Naive thymus-derived CD4-positive, alpha-beta T cell (primary cell): Measurements from ENCODE around the gene RNASE8. TPM values are rescaled to one million over a fixed set of nuclear protein-coding genes. Genes with fewer than 3 reads are reported as not detected.

Experiments used
- ATAC-seq: fragments of 150-1000 bp; cut with Tn5 transposase; 2 replicates; pipeline ENCODE4 v1.10.0; 2021; ENCODE audit warnings: mild to moderate bottlenecking, moderate library complexity
- CTCF ChIA-PET: fragments of 350-600 bp; sonication (Branson Sonifier 250); formaldehyde crosslinking; loops from one replicate; lab custom pipeline; 2021; ENCODE audit warnings: antibody characterized with exemption; lab: Charles Lee
- POLR2A ChIA-PET: fragments of 350-600 bp; sonication (Branson Sonifier 250); formaldehyde crosslinking; loops from one replicate; lab custom pipeline; 2021; ENCODE audit warnings: antibody characterized with exemption, inconsistent platforms; lab: Charles Lee
- DNase-seq, 9 donors: peaks; one replicate each; pipeline versions ENCODE4 v3.0.0 to v3.0.0-alpha.2; 2020 to 2022; ENCODE audit warnings: mixed read lengths in 1 of 9
- H3K27ac ChIP-seq: one replicate; pipeline ENCODE4 v1.7.0; 2013; ENCODE audit warnings: mild to moderate bottlenecking, low read depth, low read length, moderate library complexity
- H3K27me3 ChIP-seq, 2 donors: one replicate each; pipeline ENCODE4 v1.7.0; 2013; ENCODE audit warnings: low read length in 2 of 2, mild to moderate bottlenecking in 2 of 2, moderate library complexity in 2 of 2; ENCODE audit not compliant: control insufficient read depth in 2 of 2, insufficient read depth in 2 of 2
- H3K36me3 ChIP-seq, 3 experiments: 1 replicate in 2 of 3; 2 replicates in 1 of 3; pipeline ENCODE4 v1.7.0; 2013; ENCODE audit warnings: low read length in 3 of 3, mild to moderate bottlenecking in 3 of 3, moderate library complexity in 1 of 3; ENCODE audit not compliant: insufficient read depth in 3 of 3, control insufficient read depth in 2 of 3
- H3K4me1 ChIP-seq, 2 donors: one replicate each; pipeline ENCODE4 v1.7.0; 2013; ENCODE audit warnings: low read length in 2 of 2, mild to moderate bottlenecking in 2 of 2, moderate library complexity in 1 of 2; ENCODE audit not compliant: control insufficient read depth in 2 of 2, insufficient read depth in 2 of 2
- H3K4me3 ChIP-seq: 2 replicates; pipeline ENCODE4 v1.7.0; 2013; ENCODE audit warnings: mild to moderate bottlenecking, low read length
- H3K9me3 ChIP-seq, 3 experiments: 1 replicate in 2 of 3; 2 replicates in 1 of 3; pipeline ENCODE4 v1.7.0; 2013; ENCODE audit warnings: low read length in 3 of 3; ENCODE audit not compliant: control insufficient read depth in 2 of 3
- H3K27ac Mint-ChIP-seq, 9 donors: one replicate each; pipeline ENCODE4 v1.8.0; 2020 to 2022; ENCODE audit warnings: mixed read lengths in 9 of 9, mild to moderate bottlenecking in 8 of 9, moderate library complexity in 5 of 9, inconsistent platforms in 2 of 9
- H3K27me3 Mint-ChIP-seq, 5 donors: one replicate each; pipeline ENCODE4 v1.8.0; 2021 to 2022; ENCODE audit warnings: mixed read lengths in 5 of 5, mild to moderate bottlenecking in 1 of 5
- H3K36me3 Mint-ChIP-seq, 5 donors: one replicate each; pipeline ENCODE4 v1.8.0; 2020 to 2022; ENCODE audit warnings: mixed read lengths in 5 of 5, mild to moderate bottlenecking in 3 of 5, inconsistent platforms in 1 of 5
- H3K4me1 Mint-ChIP-seq, 7 donors: one replicate each; pipeline ENCODE4 v1.8.0; 2020 to 2022; ENCODE audit warnings: mixed read lengths in 7 of 7, mild to moderate bottlenecking in 3 of 7, inconsistent platforms in 1 of 7
- H3K4me3 Mint-ChIP-seq, 10 donors: one replicate each; pipeline ENCODE4 v1.8.0; 2020 to 2022; ENCODE audit warnings: mild to moderate bottlenecking in 10 of 10, mixed read lengths in 10 of 10, moderate library complexity in 6 of 10, inconsistent platforms in 2 of 10
- H3K9me3 Mint-ChIP-seq, 11 donors: one replicate each; pipeline ENCODE4 v1.8.0; 2020 to 2022; ENCODE audit warnings: mixed read lengths in 11 of 11, mild to moderate bottlenecking in 4 of 11, inconsistent platforms in 1 of 11, moderate library complexity in 1 of 11
- intact Hi-C, 2 donors: fragments of 100-400 bp; cut with micrococcal nuclease; formaldehyde crosslinking; loops; one replicate each; pipeline ENCODE4 v1.15.1; 2023
- polyA plus RNA-seq, 2 donors: library from polyadenylated mRNA; unstranded; fragments of 300-500 nt; fragmentation: Illumina TruSeq; gene quantifications; one replicate each; pipeline ENCODE4 v1.2.3, GENCODE V29; 2021
- total RNA-seq, 6 experiments: library from RNA in 5 of 6; stranded (reverse) in 5 of 6; gene quantifications; 1 replicate in 5 of 6; 2 replicates in 1 of 6; pipeline ENCODE4 v1.2.3 and lab custom pipeline; 2021 to 2026

Gene RNASE8
- total and polyA plus RNA-seq, 7 experiments from 2014 or later, result not detected

DNA sequence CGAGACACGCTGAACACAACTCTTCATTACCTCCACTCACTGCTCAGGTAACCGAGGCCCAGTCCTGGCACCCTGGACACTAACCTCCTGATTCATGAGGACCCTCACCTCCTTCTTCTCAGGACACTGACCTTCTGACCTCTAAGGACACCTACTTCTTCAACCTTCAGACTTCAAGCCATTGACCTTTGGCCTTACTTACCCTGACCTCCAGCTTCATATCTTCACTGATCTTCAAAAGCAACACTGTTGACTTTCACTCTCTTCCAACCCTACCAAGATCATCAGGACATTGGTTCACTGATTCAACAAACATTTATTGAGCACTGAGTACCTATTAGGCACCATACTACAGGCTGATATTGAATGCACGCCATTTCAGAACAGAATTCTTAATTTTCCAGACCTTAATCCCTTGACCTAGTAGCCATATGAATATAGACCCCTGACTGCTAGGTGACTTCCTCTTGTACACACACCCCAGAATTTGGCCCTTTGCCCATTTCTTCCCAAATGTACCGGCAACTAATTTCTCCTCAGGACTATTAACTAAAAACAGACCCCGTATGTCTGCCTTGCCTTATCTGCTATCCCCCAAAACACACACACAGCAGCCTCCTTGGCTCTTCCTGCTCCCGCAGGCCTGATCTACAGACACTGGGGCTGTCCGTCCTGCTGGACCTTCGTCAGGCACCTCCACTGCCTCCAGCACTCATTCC, 18.3 kb downstream of the RNASE8 start:
- no peaks in the 10 kb centered on the region for H3K36me3 Mint-ChIP-seq
- no peak overlapping the region for H3K27ac ChIP-seq
- CTCF ChIA-PET, result no interaction called here
- H3K27me3 Mint-ChIP-seq, result peaks cover 19 to 35% (median 25%) of the 10 kb centered on the region in 5 donors
- intact Hi-C loops, result no loop called here
- H3K4me3 Mint-ChIP-seq, result no peak overlapping the region
- DNase-seq, result no peak
- no peak overlapping the region for H3K4me3 ChIP-seq
- H3K9me3 Mint-ChIP-seq, result peaks cover 0 to 1% (median 0%) of the 10 kb centered on the region in 11 donors
- H3K27ac Mint-ChIP-seq, result no peak overlapping the region
- peaks cover 4 to 18% (median 15%) of the 10 kb centered on the region in 7 donors for H3K4me1 Mint-ChIP-seq
- peaks cover 13 to 14% of the 10 kb centered on the region in 2 donors for H3K27me3 ChIP-seq
- peaks cover 5 to 10% of the 10 kb centered on the region in 2 donors for H3K4me1 ChIP-seq
- H3K9me3 ChIP-seq, result no peaks in the 10 kb centered on the region
- no peaks in the 10 kb centered on the region for H3K36me3 ChIP-seq
- POLR2A ChIA-PET, result no interaction called here
- ATAC-seq, result no peak

- Histone ChIP-seq H3K4me3 (no peak overlapping the region), H3K36me3 (no peaks in the 10 kb centered on the region), H3K27me3 (peaks cover 0 to 4% of the 10 kb centered on the region in 2 donors), H3K27ac (no peak overlapping the region), H3K4me1 (no peaks in the 10 kb centered on the region), H3K9me3 (no peaks in the 10 kb centered on the region)
- Mint-ChIP-seq H3K36me3 (no peaks in the 10 kb centered on the region), H3K27ac (no peak overlapping the region), H3K27me3 (peaks cover 6 to 17% (median 8%) of the 10 kb centered on the region in 5 donors), H3K9me3 (peaks cover 0 to 1% (median 0%) of the 10 kb centered on the region in 11 donors), H3K4me1 (peaks cover 0 to 3% (median 0%) of the 10 kb centered on the region in 7 donors), H3K4me3 (no peak overlapping the region)
- POLR2A ChIA-PET, result no interaction called here
- CTCF ChIA-PET, result no interaction called here
- ATAC-seq, result no peak
- no peak for DNase-seq
- intact Hi-C loops, result no loop called here
Measured at GRCh38 chr14:21077672-21078071, 20.1 kb downstream of the RNASE8 start.

GRCh38 chr14:21078287-21078686, 20.7 kb downstream of the RNASE8 start:
- Mint-ChIP-seq H3K4me1 (peaks cover 0 to 1% (median 0%) of the 10 kb centered on the region in 7 donors), H3K4me3 (no peak overlapping the region), H3K9me3 (peaks cover 0 to under 1% (median 0%) of the 10 kb centered on the region in 11 donors), H3K27me3 (peaks cover 4 to 13% (median 4%) of the 10 kb centered on the region in 5 donors), H3K27ac (no peak overlapping the region), H3K36me3 (no peaks in the 10 kb centered on the region)
- Histone ChIP-seq H3K36me3 (no peaks in the 10 kb centered on the region), H3K27ac (no peak overlapping the region), H3K27me3 (peaks cover 0 to 2% of the 10 kb centered on the region in 2 donors), H3K9me3 (no peaks in the 10 kb centered on the region), H3K4me3 (no peak overlapping the region), H3K4me1 (no peaks in the 10 kb centered on the region)
- POLR2A ChIA-PET, result no interaction called here
- CTCF ChIA-PET, result no interaction called here
- DNase-seq (no peak), ATAC-seq (no peak)
- intact Hi-C loops, result no loop called here

- ChIA-PET POLR2A (no interaction called here), CTCF (interaction anchor here (1.3 kb wide), 1 partner anchor 10 kb away, joined by 3 read pairs; no protein-coding TSS in a partner anchor)
- no peak for ATAC-seq
- H3K36me3 ChIP-seq, result no peaks in the 10 kb centered on the region
- Mint-ChIP-seq H3K36me3 (no peaks in the 10 kb centered on the region), H3K4me1 (no peaks in the 10 kb centered on the region), H3K27me3 (peaks cover 0 to 9% (median 0%) of the 10 kb centered on the region in 5 donors), H3K27ac (no peak overlapping the region), H3K4me3 (no peak overlapping the region), H3K9me3 (no peaks in the 10 kb centered on the region)
- no peak overlapping the region for H3K4me3 ChIP-seq
- no peaks in the 10 kb centered on the region for H3K9me3 ChIP-seq
- no peak overlapping the region for H3K27ac ChIP-seq
- H3K27me3 ChIP-seq, result no peaks in the 10 kb centered on the region
- no peak for DNase-seq
- intact Hi-C loops, result no loop called here
- no peaks in the 10 kb centered on the region for H3K4me1 ChIP-seq
Measured at GRCh38 chr14:21078726-21079125, 21.1 kb downstream of the RNASE8 start.

DNA sequence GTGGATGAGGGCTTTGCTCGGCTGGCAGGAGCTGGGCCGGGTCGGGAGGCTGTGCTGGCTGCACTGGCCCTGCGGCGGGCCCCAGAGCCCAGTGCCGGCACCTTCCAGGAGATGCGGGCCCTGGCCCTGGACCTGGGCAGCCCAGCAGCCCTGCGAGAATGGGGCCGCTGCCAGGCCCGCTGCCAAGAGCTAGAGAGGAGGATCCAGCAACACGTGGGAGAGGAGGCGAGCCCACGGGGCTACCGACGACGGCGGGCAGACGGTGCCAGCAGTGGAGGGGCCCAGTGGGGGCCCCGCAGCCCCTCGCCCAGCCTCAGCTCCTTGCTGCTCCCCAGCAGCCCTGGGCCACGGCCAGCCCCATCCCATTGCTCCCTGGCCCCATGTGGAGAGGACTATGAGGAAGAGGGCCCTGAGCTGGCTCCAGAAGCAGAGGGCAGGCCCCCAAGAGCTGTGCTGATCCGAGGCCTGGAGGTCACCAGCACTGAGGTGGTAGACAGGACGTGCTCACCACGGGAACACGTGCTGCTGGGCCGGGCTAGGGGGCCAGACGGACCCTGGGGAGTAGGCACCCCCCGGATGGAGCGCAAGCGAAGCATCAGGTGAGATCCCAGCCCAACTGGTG, 24.0 kb downstream of the RNASE8 start:
- Histone ChIP-seq H3K9me3 (no peaks in the 10 kb centered on the region), H3K27ac (no peak overlapping the region), H3K27me3 (no peaks in the 10 kb centered on the region), H3K36me3 (no peaks in the 10 kb centered on the region), H3K4me1 (no peaks in the 10 kb centered on the region), H3K4me3 (no peak overlapping the region)
- H3K9me3 Mint-ChIP-seq, result no peaks in the 10 kb centered on the region
- H3K27me3 Mint-ChIP-seq, result peaks cover 0 to 4% (median 0%) of the 10 kb centered on the region in 5 donors
- no peak for ATAC-seq
- no peak for DNase-seq
- H3K4me3 Mint-ChIP-seq, result no peak overlapping the region
- peaks cover 3 to 11% (median 7%) of the 10 kb centered on the region in 7 donors for H3K4me1 Mint-ChIP-seq
- CTCF ChIA-PET, result no interaction called here
- POLR2A ChIA-PET, result no interaction called here
- intact Hi-C loops, result loop anchor here in 1 of 2 donors (10.0 kb wide), 1 partner anchor 1503 kb away; the partner anchor contains the start of gene DAD1
- peak overlapping the region in 1 of 9 donors; percentile 62 for H3K27ac Mint-ChIP-seq
- no peaks in the 10 kb centered on the region for H3K36me3 Mint-ChIP-seq

GRCh38 chr14:21083565-21084325, 26.1 kb downstream of the RNASE8 start:
- Histone ChIP-seq H3K36me3 (no peaks in the 10 kb centered on the region), H3K9me3 (no peaks in the 10 kb centered on the region), H3K27me3 (no peaks in the 10 kb centered on the region), H3K4me3 (no peak overlapping the region), H3K27ac (no peak overlapping the region), H3K4me1 (peaks cover 13 to 15% of the 10 kb centered on the region in 2 donors)
- H3K9me3 Mint-ChIP-seq, result peaks cover 0 to 5% (median 0%) of the 10 kb centered on the region in 11 donors
- no peak overlapping the region for H3K4me3 Mint-ChIP-seq
- H3K4me1 Mint-ChIP-seq, result peaks cover 14 to 25% (median 20%) of the 10 kb centered on the region in 7 donors
- H3K27ac Mint-ChIP-seq, result peak overlapping the region in 3 of 9 donors; percentile 10 to 85 (median 67)
- intact Hi-C loops, result loop anchor here in 1 of 2 donors (10.0 kb wide), 1 partner anchor 1501 kb away; the partner anchor contains the start of gene DAD1
- POLR2A ChIA-PET, result interaction anchor here (0.7 to 1.2 kb wide), 3 partner anchors 17 to 61 kb away, joined by 3 to 4 read pairs (median 3); partner anchors contain the start of gene TMEM253
- DNase-seq (no peak), ATAC-seq (no peak)
- CTCF ChIA-PET, result interaction anchor here (0.9 kb wide), 1 partner anchor 69 kb away, joined by 3 read pairs; no protein-coding TSS in a partner anchor
- peaks cover 0 to 3% (median 0%) of the 10 kb centered on the region in 5 donors for H3K27me3 Mint-ChIP-seq
- H3K36me3 Mint-ChIP-seq, result no peaks in the 10 kb centered on the region
